H1 (cell line): ENCODE measurements around the gene UEVLD. TPM values are rescaled to one million over a fixed set of nuclear protein-coding genes. Genes with fewer than 3 reads are reported as not detected.

Source experiments
- CTCF ChIA-PET: fragments of 300-600 bp; sonication (Branson Sonifier 250); formaldehyde crosslinking; loops from one replicate; lab custom pipeline; 2021; ENCODE audit not compliant: partially characterized antibody; lab: Charles Lee
- POLR2A ChIA-PET: fragments of 300-600 bp; sonication (Branson Sonifier 250); formaldehyde crosslinking; loops from one replicate; lab custom pipeline; 2021; ENCODE audit warnings: inconsistent platforms; ENCODE audit not compliant: partially characterized antibody; lab: Charles Lee
- DNase-seq, 2 experiments: peaks; one replicate each; pipeline versions ENCODE4 v3.0.0 to v3.0.0-alpha.2; 2010 to 2022; ENCODE audit warnings: low spot score in 2 of 2, low read depth in 1 of 2, mixed read lengths in 1 of 2
- FAIRE-seq: peaks from 2 replicates; lab custom pipeline; 2011; peaks lifted over from hg19 to GRCh38; lab: Jason Lieb, UNC
- H2AFZ ChIP-seq: 2 replicates; pipeline ENCODE4 v1.8.1; 2012; ENCODE audit warnings: low read length, inconsistent platforms
- H2AK5ac ChIP-seq: 2 replicates; pipeline ENCODE4 v1.6.1; 2013; ENCODE audit warnings: low read depth, low read length
- H2BK120ac ChIP-seq: replicated peaks from 2 replicates; pipeline ENCODE3; 2013; ENCODE audit warnings: low read depth, low read length, inconsistent platforms
- H2BK12ac ChIP-seq: 2 replicates; pipeline ENCODE4 v1.6.1; 2013; ENCODE audit warnings: low read depth, low read length
- H2BK15ac ChIP-seq: 2 replicates; pipeline ENCODE4 v1.6.1; 2013; ENCODE audit warnings: low read length
- H2BK20ac ChIP-seq: 2 replicates; pipeline ENCODE4 v1.6.1; 2013; ENCODE audit warnings: low read length
- H2BK5ac ChIP-seq: 2 replicates; pipeline ENCODE4 v1.6.1; 2013; ENCODE audit warnings: low read depth, low read length
- H3K14ac ChIP-seq: 2 replicates; pipeline ENCODE4 v1.6.1; 2013; ENCODE audit warnings: inconsistent platforms; ENCODE audit not compliant: insufficient read length
- H3K18ac ChIP-seq: 2 replicates; pipeline ENCODE4 v1.6.1; 2013; ENCODE audit warnings: low read length; ENCODE audit errors: extremely low read depth
- H3K23ac ChIP-seq: 2 replicates; pipeline ENCODE4 v1.6.1; 2013; ENCODE audit warnings: inconsistent platforms; ENCODE audit not compliant: insufficient read length
- H3K23me2 ChIP-seq: 2 replicates; pipeline ENCODE4 v1.6.1; 2013; ENCODE audit warnings: low read depth, low read length
- H3K27ac ChIP-seq: 2 replicates; pipeline ENCODE4 v1.6.1; 2011; ENCODE audit warnings: low read depth, low read length, inconsistent platforms
- H3K27me3 ChIP-seq, 4 experiments: replicated peaks in 1 of 4; 1 replicate in 1 of 4; 2 replicates in 3 of 4; pipeline versions ENCODE4 v1.6.1 to v1.8.1; 2011 to 2013; ENCODE audit warnings: low read length in 3 of 4, mild to moderate bottlenecking in 3 of 4, inconsistent platforms in 2 of 4, mixed read lengths in 2 of 4, moderate library complexity in 1 of 4; ENCODE audit not compliant: control insufficient read depth in 3 of 4, insufficient read depth in 3 of 4; ENCODE audit errors: extremely low read depth in 1 of 4
- H3K36me3 ChIP-seq, 4 experiments: 2 replicates each; pipeline versions ENCODE4 v1.6.1 to v1.8.1; 2011 to 2013; ENCODE audit warnings: mild to moderate bottlenecking in 4 of 4, low read length in 3 of 4, moderate library complexity in 2 of 4, control low read depth in 1 of 4, inconsistent platforms in 1 of 4; ENCODE audit not compliant: insufficient read depth in 4 of 4, control insufficient read depth in 2 of 4
- H3K4ac ChIP-seq: replicated peaks from 2 replicates; pipeline ENCODE3; 2013; ENCODE audit warnings: low read length, low read depth, mixed read lengths, inconsistent platforms; ENCODE audit not compliant: insufficient read length
- H3K4me1 ChIP-seq, 4 experiments: replicated peaks in 1 of 4; 1 replicate in 1 of 4; 2 replicates in 3 of 4; pipeline versions ENCODE4 v1.6.1 to v1.8.1; 2011 to 2013; ENCODE audit warnings: low read length in 3 of 4, inconsistent platforms in 2 of 4, mixed read lengths in 1 of 4; ENCODE audit not compliant: insufficient read depth in 4 of 4, control insufficient read depth in 3 of 4
- H3K4me2 ChIP-seq, 2 experiments: 2 replicates each; pipeline versions ENCODE4 v1.6.1 to v1.8.1; 2011 to 2013; ENCODE audit warnings: low read depth in 2 of 2, low read length in 2 of 2, control low read depth in 1 of 2, inconsistent platforms in 1 of 2, mild to moderate bottlenecking in 1 of 2; ENCODE audit not compliant: insufficient read depth in 1 of 2
- H3K4me3 ChIP-seq, 4 experiments: fragments of 200-600, 300-600 bp in 1 of 4; sonication (generic), shearing (Covaris generic), sonication (Bioruptor Twin) in 1 of 4; 2 replicates each; pipeline versions ENCODE4 v1.5.1 to v1.8.1; 2011 to 2016; ENCODE audit warnings: low read length in 4 of 4, low read depth in 3 of 4, control low read depth in 2 of 4, inconsistent platforms in 2 of 4, mild to moderate bottlenecking in 2 of 4, mixed read lengths in 1 of 4, moderate library complexity in 1 of 4; ENCODE audit not compliant: insufficient read depth in 2 of 4; ENCODE audit errors: extremely low read depth in 1 of 4
- H3K56ac ChIP-seq: replicated peaks from 2 replicates; pipeline ENCODE3; 2013; ENCODE audit warnings: low read depth, mild to moderate bottlenecking, mixed read lengths, low read length, inconsistent platforms; ENCODE audit not compliant: insufficient read length
- H3K79me1 ChIP-seq: 2 replicates; pipeline ENCODE4 v1.6.1; 2013; ENCODE audit warnings: low read depth, low read length, control low read depth
- H3K79me2 ChIP-seq, 2 experiments: 2 replicates each; pipeline versions ENCODE4 v1.6.1 to v1.8.1; 2012 to 2013; ENCODE audit warnings: low read length in 2 of 2, mild to moderate bottlenecking in 2 of 2, inconsistent platforms in 1 of 2; ENCODE audit not compliant: insufficient read depth in 2 of 2, control insufficient read depth in 1 of 2
- H3K9ac ChIP-seq, 4 experiments: replicated peaks in 1 of 4; 1 replicate in 1 of 4; 2 replicates in 3 of 4; pipeline versions ENCODE4 v1.6.1 to v1.8.1; 2011 to 2013; ENCODE audit warnings: low read depth in 3 of 4, low read length in 3 of 4, control low read depth in 2 of 4, mild to moderate bottlenecking in 2 of 4, moderate library complexity in 2 of 4, inconsistent platforms in 1 of 4; ENCODE audit errors: extremely low read depth in 1 of 4
- H3K9me3 ChIP-seq, 2 experiments: 2 replicates each; pipeline versions ENCODE4 v1.6.1 to v1.8.1; 2012 to 2013; ENCODE audit warnings: mild to moderate bottlenecking in 2 of 2, moderate library complexity in 2 of 2, control low read depth in 1 of 2, inconsistent platforms in 1 of 2, low read depth in 1 of 2, low read length in 1 of 2, mixed read lengths in 1 of 2; ENCODE audit not compliant: insufficient read depth in 2 of 2
- H4K20me1 ChIP-seq, 2 experiments: replicated peaks in 1 of 2; 2 replicates each; pipeline versions ENCODE3 to v1.8.1; 2011 to 2013; ENCODE audit warnings: inconsistent platforms in 2 of 2, low read length in 2 of 2, mild to moderate bottlenecking in 1 of 2; ENCODE audit not compliant: insufficient read depth in 2 of 2, control insufficient read depth in 1 of 2
- H4K5ac ChIP-seq: 2 replicates; pipeline ENCODE4 v1.6.1; 2013; ENCODE audit warnings: low read length, low read depth, mixed read lengths, inconsistent platforms; ENCODE audit not compliant: insufficient read length
- H4K8ac ChIP-seq: 2 replicates; pipeline ENCODE4 v1.8.0; 2013; ENCODE audit warnings: mild to moderate bottlenecking, moderate library complexity, low read length, inconsistent platforms; ENCODE audit not compliant: insufficient read depth; ENCODE audit errors: extremely low read depth
- H4K91ac ChIP-seq: replicated peaks from 2 replicates; pipeline ENCODE3; 2013; ENCODE audit warnings: low read length, mixed read lengths, inconsistent platforms; ENCODE audit not compliant: insufficient read length
- BRCA1 ChIP-seq: IDR thresholded peaks from 2 replicates; pipeline ENCODE4 v1.6.1; 2012; ENCODE audit warnings: low read depth, low read length, improper control_type of control experiment
- CTCF ChIP-seq, 3 experiments: IDR thresholded peaks; 1 replicate in 2 of 3; 2 replicates in 1 of 3; pipeline versions ENCODE4 v1.5.1 to v1.6.1; 2011; ENCODE audit warnings: low read length in 3 of 3, mild to moderate bottlenecking in 3 of 3, inconsistent platforms in 2 of 3, low read depth in 1 of 3, moderate library complexity in 1 of 3; ENCODE audit not compliant: insufficient read depth in 1 of 3; ENCODE audit errors: control extremely low read depth in 1 of 3
- MAFK ChIP-seq: IDR thresholded peaks from 2 replicates; pipeline ENCODE4 v1.6.1; 2012; ENCODE audit warnings: low read depth, mild to moderate bottlenecking, improper control_type of control experiment, low read length
- WGBS, 2 experiments: shearing (Covaris generic) in 1 of 2; methylation state at CpG; one replicate each; pipeline versions ENCODE4 v1.1.6 to v1.1.7; 2013 to 2015; ENCODE audit warnings: low lambda C conversion rate in 2 of 2, mixed read lengths in 2 of 2, inconsistent platforms in 1 of 2, low coverage in 1 of 2, missing lambda C conversion rate in 1 of 2; ENCODE audit not compliant: insufficient replicate concordance in 2 of 2, insufficient coverage in 1 of 2, insufficient read length in 1 of 2; ENCODE audit errors: extremely low coverage in 1 of 2, missing lambda C conversion rate in 1 of 2; 5-methylcytosine and 5-hydroxymethylcytosine counted together
- polyA plus RNA-seq, 7 experiments: library from polyadenylated mRNA; depleted of rRNA in 3 of 7; stranded (reverse) in 5 of 7; unstranded in 2 of 7; fragments of >200 nt in 5 of 7; fragments of 200-250 nt in 2 of 7; gene quantifications; 1 replicate in 5 of 7; 2 replicates in 1 of 7; 4 replicates in 1 of 7; pipeline versions ENCODE4 v1.2.1 to v1.2.3, GENCODE V29; 2011 to 2013; ENCODE audit warnings: missing spikeins in 2 of 7, mixed read lengths in 2 of 7
- total RNA-seq: library from RNA; stranded (reverse); fragmentation: NEBNext Ultra II Directional; extraction: Animal tissue kit (Norgen Biotek cat#: 25700); gene quantifications from 2 replicates; pipeline ENCODE4 v1.2.1, GENCODE V29; 2021

The UEVLD gene
- total and polyA plus RNA-seq, 2 of the 8 experiments (the other 6 are each of a cell fraction or from before 2014, with no cell fraction given) = 4.1 to 7.3 TPM

DNA sequence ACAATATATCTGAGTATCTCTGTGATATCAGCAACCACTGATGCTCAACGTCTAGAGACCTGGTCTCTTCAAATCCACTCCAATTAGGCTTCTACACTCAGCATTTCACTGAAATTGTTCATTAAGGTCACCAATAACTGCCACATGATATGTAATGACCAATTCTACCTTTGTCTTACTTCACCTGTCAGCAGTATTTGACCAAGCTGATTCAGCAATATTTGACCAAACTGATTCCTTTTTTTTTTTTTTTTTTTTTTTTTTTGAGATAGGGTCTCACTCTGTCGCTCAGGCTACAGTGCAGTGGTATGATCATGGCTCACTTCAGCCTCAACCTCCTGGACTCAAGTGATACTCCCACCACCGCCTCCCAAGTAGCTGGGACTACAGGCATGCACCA, 67.4 kb downstream of the UEVLD start:
- Histone ChIP-seq H4K91ac (no peak overlapping the region), H2AFZ (no peak overlapping the region), H3K4me2 (no peak overlapping the region), H3K27ac (no peak overlapping the region), H2BK120ac (no peak overlapping the region), H4K8ac (no peak overlapping the region), H3K4me3 (no peak overlapping the region), H3K14ac (no peak overlapping the region), H3K56ac (no peak overlapping the region), H4K5ac (no peak overlapping the region), H2BK20ac (no peak overlapping the region), H2BK12ac (no peak overlapping the region), H3K23me2 (no peaks in the 10 kb centered on the region), H3K9ac (no peak overlapping the region), H4K20me1 (peaks cover 2 to 4% of the 10 kb centered on the region in 2 experiments), H3K79me1 (peaks cover 3% of the 10 kb centered on the region; the same call in 1 of the 2 replicates), H2BK5ac (no peak overlapping the region), H3K4me1 (no peaks in the 10 kb centered on the region), H3K27me3 (no peaks in the 10 kb centered on the region), H3K4ac (no peak overlapping the region), H3K23ac (no peak overlapping the region), H2BK15ac (no peak overlapping the region), H3K36me3 (peaks cover 0 to 7% (median 0%) of the 10 kb centered on the region in 4 experiments; a peak in 2 of 8 replicates), H2AK5ac (no peak overlapping the region), H3K9me3 (no peaks in the 10 kb centered on the region), H3K79me2 (peaks cover 0 to 60% of the 10 kb centered on the region in 2 experiments; a peak in 2 of 4 replicates), H3K18ac (no peak overlapping the region)
- DNase-seq = no peak
- POLR2A ChIA-PET = interaction anchor here (0.6 kb wide), 1 partner anchor 195 kb away, joined by 3 read pairs; no protein-coding TSS in a partner anchor
- no peak for FAIRE-seq
- WGBS, 2 experiments = 78% methylated on average over 3 of the region's 3 CpGs; no CpG with 5 or more reads in 1 of the 2 experiments
- CTCF ChIA-PET = interaction anchor here (0.5 to 1.5 kb wide), 3 partner anchors 17 to 203 kb away, joined by 3 read pairs; no protein-coding TSS in a partner anchor
- TF ChIP-seq BRCA1 (no peak), CTCF (IDR thresholded peaks at IDR 0.05; ENCODE audit: control extremely low read depth in 1 of 3, insufficient read depth in 1 of 3, low read depth in 1 of 3, low read length in 3 of 3) (no peak), MAFK (peak; percentile 78; the same call in 1 of the 2 replicates)
